DOHH2 (cell line): Measurements from ENCODE around the gene DNASE1L2.

Source experiments
- CTCF ChIP-seq: fragments of 200-600 bp; sonication (generic); IDR thresholded peaks from one replicate; pipeline ENCODE4 v1.5.1; 2014; ENCODE audit warnings: antibody characterized with exemption, mild to moderate bottlenecking, low read depth, low read length; ENCODE audit not compliant: poor library complexity, severe bottlenecking
- EZH2phosphoT487 ChIP-seq: fragments of 200-600 bp; sonication (generic); IDR thresholded peaks from 2 replicates; pipeline ENCODE4 v1.6.1; 2017; ENCODE audit warnings: borderline replicate concordance, mild to moderate bottlenecking, antibody characterized with exemption, low read length, moderate library complexity, mixed read lengths

- TF ChIP-seq CTCF, result no peak
- no peak for TF ChIP-seq EZH2phosphoT487
Measured at GRCh38 chr16:2238150-2238837, 2.0 kb downstream of the DNASE1L2 start.
